ENCODE data around the gene AATK. TPM values are rescaled to one million over a fixed set of nuclear protein-coding genes. Genes with fewer than 3 reads are reported as not detected.

AATK gene
- total and polyA plus RNA-seq, 2 of the 4 experiments (the other 2 are of a cell fraction): under 0.01 to 0.21 TPM

DNA sequence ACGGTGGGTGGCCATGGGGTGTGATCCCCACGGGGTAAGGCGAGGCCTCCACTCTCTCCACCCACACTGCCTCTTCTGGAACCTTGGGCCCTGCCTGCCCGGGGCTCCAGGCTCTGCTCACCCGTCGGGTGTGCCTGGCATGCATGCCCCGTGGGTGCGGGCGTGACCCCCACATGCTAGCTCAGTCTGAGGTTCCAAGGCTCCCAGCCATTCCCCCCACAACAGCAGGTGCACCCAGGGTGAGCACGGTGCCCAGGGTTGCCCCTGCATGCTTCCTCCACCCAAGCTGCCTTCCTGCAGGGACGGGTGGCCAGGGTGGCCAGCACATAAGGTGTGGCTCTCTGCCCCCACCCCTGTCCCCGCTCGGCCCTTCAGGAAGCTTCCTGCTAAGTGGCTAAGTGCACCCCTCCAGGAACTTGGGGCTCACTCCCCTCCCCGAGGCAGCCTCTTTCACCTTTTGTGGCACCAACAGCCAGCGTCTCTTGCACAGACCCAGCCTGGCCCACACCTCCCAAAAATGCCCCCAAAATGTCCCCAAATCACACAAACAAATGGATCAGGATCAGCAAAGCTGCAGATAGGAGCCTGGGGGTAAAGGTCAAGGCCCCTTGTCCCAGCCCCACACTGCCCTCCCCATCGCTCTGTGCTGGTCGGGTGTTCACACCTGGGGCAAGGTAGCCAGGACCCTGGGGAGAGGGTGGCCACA lies 22.2 kb downstream of the AATK start:
- H4K5ac ChIP-seq (ENCODE audit: low read depth, low read length): no peak overlapping the region
- H3K23ac ChIP-seq (ENCODE audit: low read depth, low read length): no peak overlapping the region
- H3K9me3 ChIP-seq (ENCODE audit: control insufficient read depth, insufficient read depth, low read length): no peaks in the 10 kb centered on the region
- no peaks in the 10 kb centered on the region for H3K4me1 ChIP-seq (ENCODE audit: control insufficient read depth, insufficient read depth, low read length)
- H3K18ac ChIP-seq (ENCODE audit: low read depth, low read length): no peak overlapping the region
- dilution Hi-C loops (cut with HindIII; ENCODE audit: low sequenced_read_pairs, unreplicated experiment) (no loop called here), intact Hi-C loops (cut with micrococcal nuclease) (loop anchor here (5.0 kb wide), 1 partner anchor 78 kb away; the partner anchor contains the start of gene CEP131), in situ Hi-C loops (cut with MboI; ENCODE audit: low sequenced_read_pairs) (no loop called here)
- no peak overlapping the region for H2AK9ac ChIP-seq (replicated peaks; ENCODE audit: low read depth, low read length, poor library complexity)
- ChIA-PET CTCF (interaction anchor here (1.3 kb wide), 1 partner anchor 9 kb away, joined by 3 read pairs; no protein-coding TSS in a partner anchor), POLR2A (ENCODE audit: unreplicated experiment) (no interaction called here)
- H2BK20ac ChIP-seq (ENCODE audit: low read depth, low read length): no peak overlapping the region
- H3K9ac ChIP-seq (ENCODE audit: low read depth, low read length): no peak overlapping the region
- no peak overlapping the region for H2BK120ac ChIP-seq (ENCODE audit: low read depth, low read length)
- no peak overlapping the region for H3K4me3 ChIP-seq (ENCODE audit: insufficient read depth, low read depth, low read length)
- H3K14ac ChIP-seq (replicated peaks; ENCODE audit: low read depth, low read length): no peak overlapping the region
- no peak overlapping the region for H3K56ac ChIP-seq (ENCODE audit: extremely low read depth, insufficient read depth, low read length)
- no peaks in the 10 kb centered on the region for H4K20me1 ChIP-seq (ENCODE audit: insufficient read depth, low read length)
- H3K9me1 ChIP-seq (ENCODE audit: insufficient read depth, low read length): no peaks in the 10 kb centered on the region; the same call in 1 of the 2 replicates
- H2BK15ac ChIP-seq (ENCODE audit: low read depth, low read length): no peak overlapping the region
- H4K91ac ChIP-seq (ENCODE audit: insufficient read depth, low read depth, low read length): no peak overlapping the region
- no peak overlapping the region for H3K4ac ChIP-seq (ENCODE audit: low read depth, low read length)
- no peak overlapping the region for H2BK5ac ChIP-seq (ENCODE audit: low read depth, low read length, poor library complexity, severe bottlenecking)
- 67% methylated on average over 1 of the region's 17 CpGs; no CpG with 5 or more reads in 1 of the 2 experiments for WGBS, 2 experiments (ENCODE audit: extremely low coverage in 2 of 2, insufficient read length in 1 of 2)
- H2AK5ac ChIP-seq (ENCODE audit: low read depth, low read length): no peak overlapping the region
- no peak overlapping the region for H3K4me2 ChIP-seq (ENCODE audit: low read depth, low read length)
- H3K27me3 ChIP-seq (ENCODE audit: control insufficient read depth, insufficient read depth, low read length): peaks cover 11% of the 10 kb centered on the region
- no peak for ATAC-seq (ENCODE audit: low read depth)
- H3K27ac ChIP-seq (ENCODE audit: insufficient read depth, low read length): no peak overlapping the region
- no peaks in the 10 kb centered on the region for H3K36me3 ChIP-seq (ENCODE audit: control insufficient read depth, insufficient read depth, low read length)
- BruUV-seq (replicated peaks): no TSS peak
- no peak for TF ChIP-seq SMC3 (IDR thresholded peaks at IDR 0.05; ENCODE audit: low read depth, low read length)
- no peak for TF ChIP-seq BHLHE40 (IDR thresholded peaks at IDR 0.05; ENCODE audit: low read depth, low read length)
- no peak for TF ChIP-seq POLR2A (IDR thresholded peaks at IDR 0.05; ENCODE audit: low read depth, low read length)
- no peak for TF ChIP-seq RFX5 (IDR thresholded peaks at IDR 0.05; ENCODE audit: low read depth, low read length)
- no peak for TF ChIP-seq MXI1 (IDR thresholded peaks at IDR 0.05; ENCODE audit: borderline replicate concordance, low read depth, low read length)
- no peak for TF ChIP-seq RCOR1 (IDR thresholded peaks at IDR 0.05; ENCODE audit: insufficient replicate concordance, low read length)
- no peak for TF ChIP-seq FOS (IDR thresholded peaks at IDR 0.05; ENCODE audit: low read depth, low read length)
- no peak for TF ChIP-seq CTCF (conservative IDR thresholded peaks at IDR 0.05; ENCODE audit: low read depth, low read length)
- TF ChIP-seq MAZ (IDR thresholded peaks at IDR 0.05; ENCODE audit: borderline replicate concordance, low read depth, low read length): no peak
- no peak for TF ChIP-seq CEBPB (IDR thresholded peaks at IDR 0.05; ENCODE audit: low read depth, low read length)
- TF ChIP-seq MAFK (IDR thresholded peaks at IDR 0.05; ENCODE audit: low read depth, low read length): no peak
- TF ChIP-seq ELK1 (IDR thresholded peaks at IDR 0.05; ENCODE audit: borderline replicate concordance, low read depth, low read length): no peak
- TF ChIP-seq CHD1 (IDR thresholded peaks at IDR 0.05; ENCODE audit: low read depth, low read length): no peak
- no peak for TF ChIP-seq NFE2L2 (IDR thresholded peaks at IDR 0.05; ENCODE audit: low read depth, low read length)
- TF ChIP-seq, protein P1, sequence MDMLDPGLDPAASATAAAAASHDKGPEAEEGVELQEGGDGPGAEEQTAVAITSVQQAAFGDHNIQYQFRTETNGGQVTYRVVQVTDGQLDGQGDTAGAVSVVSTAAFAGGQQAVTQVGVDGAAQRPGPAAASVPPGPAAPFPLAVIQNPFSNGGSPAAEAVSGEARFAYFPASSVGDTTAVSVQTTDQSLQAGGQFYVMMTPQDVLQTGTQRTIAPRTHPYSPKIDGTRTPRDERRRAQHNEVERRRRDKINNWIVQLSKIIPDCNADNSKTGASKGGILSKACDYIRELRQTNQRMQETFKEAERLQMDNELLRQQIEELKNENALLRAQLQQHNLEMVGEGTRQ (IDR thresholded peaks at IDR 0.05; ENCODE audit: low read depth, low read length): no peak
- no peak for TF ChIP-seq RAD21 (IDR thresholded peaks at IDR 0.05; ENCODE audit: low read length)
- DNase-seq: no peak
- no peak overlapping the region for H2AFZ ChIP-seq (replicated peaks; ENCODE audit: low read length, poor library complexity)
- no peak overlapping the region for H4K8ac ChIP-seq (ENCODE audit: low read depth in 2 of 2, low read length in 2 of 2)
- H3K79me1 ChIP-seq (ENCODE audit: low read depth in 1 of 2, low read length in 2 of 2): no peaks in the 10 kb centered on the region

All from IMR-90 (cell line).